Keratinocyte (primary cell): ENCODE results near the gene TCEAL5.

ENCODE experiments used
- CTCF ChIP-seq, 3 experiments: IDR thresholded peaks in 1 of 3; conservative IDR thresholded peaks in 1 of 3; optimal IDR thresholded peaks in 1 of 3; 2 replicates in 2 of 3; 3 replicates in 1 of 3; pipeline versions ENCODE3 to v1.5.1; 2011; ENCODE audit warnings: low read length in 3 of 3, mild to moderate bottlenecking in 3 of 3, moderate library complexity in 2 of 3, control low read depth in 1 of 3, inconsistent platforms in 1 of 3; ENCODE audit not compliant: insufficient read depth in 2 of 3; ENCODE audit errors: extremely low read depth in 1 of 3
- EZH2 ChIP-seq: IDR thresholded peaks from one replicate; pipeline ENCODE4 v1.6.1; 2012; ENCODE audit warnings: inconsistent platforms, mild to moderate bottlenecking, low read length, moderate library complexity

GRCh38 chrX:103236296-103236695 is 40.3 kb downstream of the TCEAL5 start:
- TF ChIP-seq CTCF (optimal IDR thresholded peaks at IDR 0.05 in 1 of 3, IDR thresholded peaks at IDR 0.05 in 1 of 3, conservative IDR thresholded peaks at IDR 0.05 in 1 of 3; ENCODE audit: extremely low read depth in 1 of 3, insufficient read depth in 2 of 3, low read length in 3 of 3) (no peak), EZH2 (no peak)
